ENCODE measurements around the gene PGF.
"Not testable (repeated sequence)": the region's sequence is repeated elsewhere in the genome, so short reads cannot be mapped to it uniquely, and the experiment has no call there.

PGF gene

GRCh38 chr14:74938531-74939495 lies 16.6 kb downstream of the PGF start:
- DNase-seq: no peak

- DNase-seq: peak; percentile 11
Observed at GRCh38 chr14:74937171-74937570, 18.2 kb downstream of the PGF start.

- DNase-seq: no peak
Observed at GRCh38 chr14:74936731-74937130, 18.7 kb downstream of the PGF start.

- no peak for DNase-seq
Observed at GRCh38 chr14:74936151-74936550, 19.2 kb downstream of the PGF start.

GRCh38 chr14:74935360-74935680 lies 20.1 kb downstream of the PGF start:
- no peak for DNase-seq

GRCh38 chr14:74934476-74935359 lies 20.7 kb downstream of the PGF start:
- no peak for DNase-seq

- DNase-seq: no peak
Observed at GRCh38 chr14:74934041-74934440, 21.4 kb downstream of the PGF start.

- not testable (repeated sequence) for DNase-seq
Observed at GRCh38 chr14:74932936-74933335, 22.5 kb downstream of the PGF start.

- DNase-seq: no peak
Observed at GRCh38 chr14:74932401-74932901, 22.9 kb downstream of the PGF start.

GRCh38 chr14:74931744-74932143 lies 23.7 kb downstream of the PGF start:
- DNase-seq: not testable (repeated sequence)

- DNase-seq: no peak
Observed at GRCh38 chr14:74929242-74929641, 26.2 kb downstream of the PGF start.

- DNase-seq: no peak
Observed at GRCh38 chr14:74927225-74927624, 28.2 kb downstream of the PGF start.

- DNase-seq: no peak
Observed at GRCh38 chr14:74924061-74924460, 31.3 kb downstream of the PGF start.

- peak; percentile 85 for DNase-seq
Observed at GRCh38 chr14:74922752-74923401, 32.5 kb downstream of the PGF start, which contains the start of gene RPS6KL1. TSS of gene RPS6KL1 (minus strand) at chr14:74923260. CDS start at chr14:74921541, 1,719 bp downstream.

- DNase-seq: no peak
Observed at GRCh38 chr14:74921987-74922751, 33.2 kb downstream of the PGF start.

GRCh38 chr14:74921053-74921620 lies 34.3 kb downstream of the PGF start:
- no peak for DNase-seq

GRCh38 chr14:74920281-74920680 lies 35.1 kb downstream of the PGF start:
- DNase-seq: no peak

- no peak for DNase-seq
Observed at GRCh38 chr14:74919421-74920165, 35.8 kb downstream of the PGF start.

GRCh38 chr14:74918380-74918779 lies 37.0 kb downstream of the PGF start:
- no peak for DNase-seq

GRCh38 chr14:74917646-74918081 lies 37.7 kb downstream of the PGF start:
- no peak for DNase-seq

- no peak for DNase-seq
Observed at GRCh38 chr14:74917178-74917543, 38.2 kb downstream of the PGF start.
